Calu3 (cell line): ENCODE results near the gene ATF7. TPM values are rescaled to one million over a fixed set of nuclear protein-coding genes. Genes with fewer than 3 reads are reported as not detected.

ENCODE experiments used
- BruUV-seq: library from RNA; stranded (reverse); fragments of 400-500 nt; replicated peaks from 2 replicates; lab custom pipeline; 2021; lab: Mats Ljungman, UMichigan
- CTCF ChIA-PET: fragments of 300-600 bp; sonication (Branson Sonifier 250); formaldehyde crosslinking; loops from one replicate; lab custom pipeline; 2022; ENCODE audit warnings: antibody characterized with exemption; lab: Charles Lee
- DNase-seq: peaks from one replicate; pipeline ENCODE4 v3.0.0; 2022
- H3K27ac Mint-ChIP-seq: one replicate; pipeline ENCODE4 v1.8.0; 2022; ENCODE audit warnings: mixed read lengths; ENCODE audit not compliant: unreplicated experiment
- H3K27me3 Mint-ChIP-seq: one replicate; pipeline ENCODE4 v1.8.0; 2022; ENCODE audit warnings: mixed read lengths; ENCODE audit not compliant: unreplicated experiment
- H3K36me3 Mint-ChIP-seq: one replicate; pipeline ENCODE4 v1.8.0; 2022; ENCODE audit warnings: mild to moderate bottlenecking, moderate library complexity, mixed read lengths; ENCODE audit not compliant: insufficient read depth, unreplicated experiment
- H3K4me1 Mint-ChIP-seq: one replicate; pipeline ENCODE4 v1.8.0; 2022; ENCODE audit warnings: mild to moderate bottlenecking, low read depth, mixed read lengths; ENCODE audit not compliant: unreplicated experiment
- H3K4me3 Mint-ChIP-seq: one replicate; pipeline ENCODE4 v1.8.0; 2022; ENCODE audit warnings: mild to moderate bottlenecking, low read depth, moderate library complexity, mixed read lengths; ENCODE audit not compliant: unreplicated experiment
- H3K9me3 Mint-ChIP-seq: one replicate; pipeline ENCODE4 v1.8.0; 2022; ENCODE audit warnings: low read depth, mixed read lengths; ENCODE audit not compliant: unreplicated experiment
- intact Hi-C: fragments of 100-400 bp; cut with micrococcal nuclease; formaldehyde crosslinking; loops from one replicate; pipeline ENCODE4 v1.10.0; 2022; ENCODE audit not compliant: unreplicated experiment
- total RNA-seq: library from RNA; stranded (reverse); gene quantifications from 2 replicates; pipeline ENCODE4 v1.2.3, GENCODE V29; 2022
- TF ChIP-seq, protein P1 (sequence below): fragments of 200-600 bp; IDR thresholded peaks from one replicate; pipeline ENCODE4 v1.8.0; 2022; ENCODE audit warnings: antibody characterized with exemption; ENCODE audit not compliant: unreplicated experiment

ATF7 gene
- total RNA-seq, 1 experiment from 2014 or later: 18.0 TPM

GRCh38 chr12:53592426-53592825, 33.8 kb downstream of the ATF7 start:
- CTCF ChIA-PET: no interaction called here
- TF ChIP-seq, protein P1, sequence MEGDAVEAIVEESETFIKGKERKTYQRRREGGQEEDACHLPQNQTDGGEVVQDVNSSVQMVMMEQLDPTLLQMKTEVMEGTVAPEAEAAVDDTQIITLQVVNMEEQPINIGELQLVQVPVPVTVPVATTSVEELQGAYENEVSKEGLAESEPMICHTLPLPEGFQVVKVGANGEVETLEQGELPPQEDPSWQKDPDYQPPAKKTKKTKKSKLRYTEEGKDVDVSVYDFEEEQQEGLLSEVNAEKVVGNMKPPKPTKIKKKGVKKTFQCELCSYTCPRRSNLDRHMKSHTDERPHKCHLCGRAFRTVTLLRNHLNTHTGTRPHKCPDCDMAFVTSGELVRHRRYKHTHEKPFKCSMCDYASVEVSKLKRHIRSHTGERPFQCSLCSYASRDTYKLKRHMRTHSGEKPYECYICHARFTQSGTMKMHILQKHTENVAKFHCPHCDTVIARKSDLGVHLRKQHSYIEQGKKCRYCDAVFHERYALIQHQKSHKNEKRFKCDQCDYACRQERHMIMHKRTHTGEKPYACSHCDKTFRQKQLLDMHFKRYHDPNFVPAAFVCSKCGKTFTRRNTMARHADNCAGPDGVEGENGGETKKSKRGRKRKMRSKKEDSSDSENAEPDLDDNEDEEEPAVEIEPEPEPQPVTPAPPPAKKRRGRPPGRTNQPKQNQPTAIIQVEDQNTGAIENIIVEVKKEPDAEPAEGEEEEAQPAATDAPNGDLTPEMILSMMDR: no peak
- intact Hi-C loops: no loop called here
- no peaks in the 10 kb centered on the region for H3K27me3 Mint-ChIP-seq
- no peaks in the 10 kb centered on the region for H3K36me3 Mint-ChIP-seq
- no peak overlapping the region for H3K27ac Mint-ChIP-seq
- DNase-seq: no peak
- H3K9me3 Mint-ChIP-seq: no peaks in the 10 kb centered on the region
- no TSS peak for BruUV-seq
- H3K4me1 Mint-ChIP-seq: no peaks in the 10 kb centered on the region
- H3K4me3 Mint-ChIP-seq: no peak overlapping the region

DNA sequence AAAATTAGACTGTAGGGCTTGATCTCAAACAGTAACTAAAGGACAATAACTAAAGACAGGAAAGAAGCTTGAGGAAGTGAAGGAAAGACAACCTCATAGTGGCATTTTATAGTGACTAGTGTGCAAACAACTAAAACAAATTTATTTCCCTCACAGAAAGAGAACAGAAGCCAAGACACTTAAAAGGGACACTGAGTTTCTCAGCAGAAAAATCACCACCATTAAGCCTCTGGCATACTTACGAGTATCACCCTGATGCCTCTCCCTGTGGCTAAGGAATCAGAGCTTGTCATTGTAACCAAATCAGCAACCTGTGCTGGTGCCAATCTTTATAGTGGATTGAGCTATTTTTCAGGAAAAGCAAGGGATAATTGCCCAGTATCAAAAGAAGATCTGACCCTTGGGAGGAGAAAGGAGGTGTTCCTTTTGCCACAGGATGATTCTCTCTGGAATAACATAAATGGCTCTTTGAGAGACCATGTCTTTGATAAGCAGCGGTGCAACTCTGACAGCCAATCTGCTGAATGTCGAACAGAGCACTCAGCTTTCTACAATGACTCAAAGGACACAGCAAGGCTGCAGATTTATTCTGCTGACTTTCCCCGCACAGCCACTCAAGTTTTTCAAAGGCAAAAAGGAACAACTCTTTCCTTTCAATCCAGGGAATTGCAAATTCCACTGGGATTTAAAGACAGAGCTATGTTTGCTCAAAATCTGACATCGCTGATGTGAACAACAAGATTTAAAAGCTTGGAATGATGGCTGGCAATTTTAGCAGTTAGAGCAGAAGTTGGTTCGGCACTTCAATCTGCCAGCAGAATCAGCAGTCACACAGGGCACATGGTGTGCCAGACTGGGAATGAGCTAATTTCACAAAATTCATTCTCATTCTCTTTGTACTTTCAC, 34.6 kb downstream of the ATF7 start:
- no TSS peak for BruUV-seq
- H3K36me3 Mint-ChIP-seq: no peaks in the 10 kb centered on the region

GRCh38 chr12:53590652-53591051, 35.5 kb downstream of the ATF7 start:
- DNase-seq: no peak
- Mint-ChIP-seq H3K27ac (no peak overlapping the region), H3K27me3 (no peaks in the 10 kb centered on the region), H3K4me1 (no peaks in the 10 kb centered on the region), H3K9me3 (no peaks in the 10 kb centered on the region), H3K36me3 (no peaks in the 10 kb centered on the region), H3K4me3 (no peak overlapping the region)
- CTCF ChIA-PET: no interaction called here
- intact Hi-C loops: no loop called here
- no TSS peak for BruUV-seq
- TF ChIP-seq, protein P1: no peak

More for the DNA sequence above, 34.6 kb downstream of the ATF7 start:
- H3K27ac Mint-ChIP-seq: no peak overlapping the region
- no peaks in the 10 kb centered on the region for H3K4me1 Mint-ChIP-seq
- TF ChIP-seq, protein P1: no peak
- CTCF ChIA-PET: interaction anchor here (0.6 kb wide), 1 partner anchor 631 kb away, joined by 3 read pairs; no protein-coding TSS in a partner anchor
- H3K27me3 Mint-ChIP-seq: no peaks in the 10 kb centered on the region
- no peaks in the 10 kb centered on the region for H3K9me3 Mint-ChIP-seq
- intact Hi-C loops: no loop called here
- no peak overlapping the region for H3K4me3 Mint-ChIP-seq
- no peak for DNase-seq

GRCh38 chr12:53589915-53590314, 36.3 kb downstream of the ATF7 start:
- Mint-ChIP-seq H3K4me1 (no peaks in the 10 kb centered on the region), H3K9me3 (no peaks in the 10 kb centered on the region), H3K4me3 (no peak overlapping the region), H3K36me3 (no peaks in the 10 kb centered on the region), H3K27me3 (no peaks in the 10 kb centered on the region), H3K27ac (no peak overlapping the region)
- intact Hi-C loops: no loop called here
- CTCF ChIA-PET: no interaction called here
- no peak for DNase-seq
- BruUV-seq: no TSS peak
- TF ChIP-seq, protein P1: no peak
